Ectodermal cell (in vitro differentiated cells): ENCODE data around the gene CLASP1.

Source experiments
- H3K27ac ChIP-seq: 2 replicates; pipeline ENCODE4 v1.7.0; 2013; ENCODE audit warnings: mild to moderate bottlenecking, low read depth, low read length; ENCODE audit not compliant: insufficient read depth, poor library complexity, severe bottlenecking
- H3K27me3 ChIP-seq: 2 replicates; pipeline ENCODE4 v1.7.0; 2013; ENCODE audit warnings: mild to moderate bottlenecking, low read length; ENCODE audit not compliant: insufficient read depth, control insufficient read depth, poor library complexity, severe bottlenecking
- H3K36me3 ChIP-seq: one replicate; pipeline ENCODE4 v1.7.0; 2013; ENCODE audit warnings: low read length; ENCODE audit not compliant: control insufficient read depth, insufficient read depth
- H3K4me1 ChIP-seq: one replicate; pipeline ENCODE4 v1.7.0; 2013; ENCODE audit warnings: low read length; ENCODE audit not compliant: control insufficient read depth, insufficient read depth
- H3K4me3 ChIP-seq: 2 replicates; pipeline ENCODE4 v1.7.0; 2013; ENCODE audit warnings: low read depth, low read length, control low read depth; ENCODE audit not compliant: insufficient read depth
- H3K9me3 ChIP-seq: 2 replicates; pipeline ENCODE4 v1.7.0; 2013; ENCODE audit warnings: mild to moderate bottlenecking, low read length, moderate library complexity; ENCODE audit not compliant: control insufficient read depth
- WGBS, 2 experiments: methylation state at CpG; one replicate each; pipeline ENCODE4 v1.1.7; 2013; ENCODE audit warnings: missing lambda C conversion rate in 2 of 2; 5-methylcytosine and 5-hydroxymethylcytosine counted together

CLASP1 gene

DNA sequence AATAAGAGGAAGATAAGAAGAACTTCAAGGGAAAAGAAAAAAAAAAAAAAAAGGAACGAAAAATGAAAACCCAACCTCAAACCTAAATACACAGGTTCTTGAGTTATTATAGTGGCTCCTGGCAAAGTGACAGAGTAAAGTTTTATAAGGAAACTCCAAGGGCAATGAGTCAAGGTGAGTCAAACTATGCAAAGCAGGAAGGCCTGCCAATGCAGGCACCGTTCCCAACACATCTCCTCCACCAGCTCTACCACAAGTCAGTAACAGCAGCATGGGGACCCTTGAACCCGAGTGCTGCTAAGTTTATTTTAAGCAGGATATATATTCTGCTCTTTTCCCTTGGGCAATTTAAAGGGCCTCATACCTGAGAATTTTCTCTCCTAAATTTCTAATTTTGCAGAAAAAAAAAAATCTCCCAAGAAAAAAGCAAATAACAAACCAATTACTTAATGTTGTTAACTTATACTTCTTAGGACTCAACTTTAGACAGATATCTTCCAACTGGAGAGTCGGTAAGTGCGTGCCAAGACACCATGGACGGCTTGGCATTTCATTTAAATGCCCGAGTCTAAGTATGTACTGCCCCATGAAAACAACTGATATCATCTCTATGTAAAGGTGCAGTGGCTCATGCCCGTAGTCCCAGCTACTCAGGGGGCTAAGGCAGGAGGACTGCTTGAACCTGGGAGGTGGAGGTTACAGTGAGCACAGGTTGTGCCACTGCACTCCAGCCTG is 288.5 kb downstream of the CLASP1 start:
- H3K27ac ChIP-seq: no peak overlapping the region
- H3K4me3 ChIP-seq: no peak overlapping the region
- 92 to 96% methylated on average over 7 of the region's 8 CpGs for WGBS, 2 experiments
- no peaks in the 10 kb centered on the region for H3K4me1 ChIP-seq
- no peaks in the 10 kb centered on the region for H3K9me3 ChIP-seq
- H3K27me3 ChIP-seq: no peaks in the 10 kb centered on the region
- peaks cover 6% of the 10 kb centered on the region for H3K36me3 ChIP-seq

DNA sequence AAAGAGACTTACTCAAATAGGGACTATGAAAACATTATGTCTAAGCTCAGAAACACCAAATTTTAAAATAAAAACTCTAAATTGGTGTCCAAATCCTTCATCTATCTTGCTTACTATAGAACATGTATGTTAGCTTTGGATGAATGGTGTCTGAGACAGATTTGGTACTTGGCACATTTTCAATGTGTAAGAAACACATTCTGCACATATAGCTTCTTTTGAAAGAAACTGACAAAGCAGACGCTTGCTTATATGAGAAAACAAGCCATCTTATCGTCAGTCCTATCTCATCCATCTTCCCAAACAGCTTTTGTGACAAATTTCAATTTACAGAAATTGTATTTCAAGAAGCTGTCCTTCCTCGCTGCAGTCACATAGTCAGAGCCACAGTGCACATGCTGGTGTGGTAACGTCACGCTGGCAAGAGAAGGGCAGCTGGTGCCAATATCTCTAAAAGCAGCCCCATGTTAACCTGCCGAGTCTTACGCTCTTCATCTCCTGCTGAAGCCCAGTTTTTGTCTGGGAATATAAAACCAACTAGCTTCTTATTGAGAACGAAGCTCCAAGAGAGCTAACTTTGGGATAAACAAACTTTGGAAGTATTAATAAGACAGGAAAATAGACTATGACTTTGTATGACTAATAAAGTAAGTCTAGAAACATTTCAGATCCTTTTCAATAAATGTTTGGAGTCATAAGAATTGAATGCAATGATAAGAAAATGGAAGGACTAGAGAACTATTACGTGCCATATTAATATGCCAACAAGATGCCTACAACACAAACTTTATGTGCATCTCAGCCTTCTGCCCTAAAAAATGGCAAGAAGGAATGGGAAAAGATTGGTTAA is 289.3 kb downstream of the CLASP1 start:
- 96 to 97% methylated on average over 8 of the region's 9 CpGs for WGBS, 2 experiments
- Histone ChIP-seq H3K27me3 (no peaks in the 10 kb centered on the region), H3K4me1 (no peaks in the 10 kb centered on the region), H3K36me3 (peaks cover 6% of the 10 kb centered on the region), H3K9me3 (no peaks in the 10 kb centered on the region), H3K27ac (no peak overlapping the region), H3K4me3 (no peak overlapping the region)

DNA sequence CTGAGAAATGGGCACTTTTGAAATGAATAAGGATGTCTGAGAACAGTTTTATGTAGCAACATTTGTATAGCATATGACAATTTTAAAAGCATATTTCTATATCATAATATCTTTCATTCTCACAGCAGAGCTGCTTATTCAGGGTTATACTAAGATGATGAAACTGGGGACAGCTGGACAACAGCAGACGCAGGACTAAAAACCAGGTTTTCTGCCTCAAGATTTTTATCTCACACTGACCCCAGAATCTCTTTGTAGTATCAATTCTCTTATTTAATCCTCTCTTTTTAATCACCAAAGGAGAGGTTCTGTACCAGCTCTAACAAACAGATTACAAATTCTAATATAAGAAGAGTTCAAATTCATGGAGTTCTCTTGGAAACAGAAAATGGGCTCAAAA is 290.1 kb downstream of the CLASP1 start:
- no peaks in the 10 kb centered on the region for H3K4me1 ChIP-seq
- H3K4me3 ChIP-seq: no peak overlapping the region
- no peaks in the 10 kb centered on the region for H3K27me3 ChIP-seq
- H3K27ac ChIP-seq: no peak overlapping the region
- peaks cover 3% of the 10 kb centered on the region for H3K36me3 ChIP-seq
- WGBS, 2 experiments: 93 to 94% methylated on average over 1 of the region's 1 CpG
- no peaks in the 10 kb centered on the region for H3K9me3 ChIP-seq

DNA sequence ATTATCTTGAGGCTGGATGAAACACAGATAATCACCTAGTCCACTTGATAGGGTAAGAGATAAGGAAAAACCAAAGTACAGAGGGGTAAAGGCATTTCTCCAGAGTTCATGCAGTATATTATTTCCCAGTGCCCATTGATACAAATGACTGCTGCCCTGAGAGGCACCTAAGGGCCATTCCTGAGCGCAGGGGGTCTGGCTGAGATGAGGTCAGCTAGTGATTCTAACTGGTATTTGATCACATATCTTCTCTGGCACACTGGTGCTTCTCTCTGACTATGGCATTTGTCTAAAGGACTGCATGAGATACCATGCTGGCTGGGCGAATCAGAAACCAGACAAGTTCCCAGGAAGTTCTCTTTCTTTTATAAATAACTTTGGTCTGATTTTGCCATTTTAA is 291.0 kb downstream of the CLASP1 start:
- H3K4me1 ChIP-seq: no peaks in the 10 kb centered on the region
- no peaks in the 10 kb centered on the region for H3K9me3 ChIP-seq
- 87 to 90% methylated on average over 2 of the region's 2 CpGs for WGBS, 2 experiments
- no peak overlapping the region for H3K27ac ChIP-seq
- H3K4me3 ChIP-seq: no peak overlapping the region
- H3K27me3 ChIP-seq: no peaks in the 10 kb centered on the region
- peaks cover 1% of the 10 kb centered on the region for H3K36me3 ChIP-seq

DNA sequence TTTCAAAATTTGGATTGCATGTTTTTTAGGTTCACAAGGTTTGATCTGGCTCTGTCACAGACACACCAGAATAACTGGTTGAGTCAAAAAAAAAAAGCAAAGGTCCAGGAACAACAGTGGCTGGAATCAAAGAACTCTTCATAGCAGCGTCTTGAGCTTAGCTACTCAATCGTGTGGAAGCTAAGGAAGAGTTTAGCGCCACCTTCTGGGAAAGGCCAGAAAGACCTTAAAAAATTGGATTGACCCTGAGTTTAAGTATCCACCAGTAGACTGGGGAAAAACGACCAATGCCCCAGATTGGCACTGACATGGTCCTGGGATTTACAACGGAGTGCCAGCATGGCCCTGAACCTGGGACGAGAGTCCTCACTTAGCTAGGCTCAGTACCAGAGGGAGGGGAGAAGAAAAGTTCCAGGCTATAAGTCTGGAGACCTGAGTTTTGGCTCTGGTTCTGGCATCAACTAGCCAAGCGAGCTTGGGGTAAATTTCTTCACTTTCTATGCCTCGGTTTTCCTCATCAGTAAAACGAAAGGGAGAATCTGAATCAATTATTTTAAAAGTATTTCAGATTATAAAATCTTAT is 293.1 kb downstream of the CLASP1 start:
- Histone ChIP-seq H3K4me3 (no peak overlapping the region), H3K36me3 (peaks cover 8% of the 10 kb centered on the region), H3K27me3 (no peaks in the 10 kb centered on the region), H3K27ac (no peak overlapping the region), H3K9me3 (no peaks in the 10 kb centered on the region), H3K4me1 (no peaks in the 10 kb centered on the region)
- 45 to 53% methylated on average over 8 to 9 of the region's 9 CpGs for WGBS, 2 experiments

DNA sequence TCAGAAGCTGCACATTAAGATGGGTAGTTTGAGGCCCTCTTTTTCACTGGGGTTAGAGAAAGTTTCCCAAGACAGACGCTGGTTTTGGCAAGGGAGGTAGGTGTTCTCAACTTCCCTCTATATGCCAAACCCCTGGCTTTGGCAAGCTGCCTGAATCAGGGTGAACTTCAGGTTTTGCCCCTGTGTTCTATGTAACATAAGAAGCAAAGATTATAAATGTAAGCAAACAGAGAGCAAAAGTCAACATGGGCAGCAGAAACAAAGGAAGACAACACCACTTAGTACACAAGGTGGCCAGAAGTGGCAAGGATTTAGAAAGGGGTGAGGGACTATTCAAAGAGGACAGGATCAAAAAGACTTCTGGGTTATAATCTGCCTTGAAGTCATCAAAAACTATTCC is 293.8 kb downstream of the CLASP1 start:
- no peak overlapping the region for H3K27ac ChIP-seq
- peaks cover 8% of the 10 kb centered on the region for H3K36me3 ChIP-seq
- no peaks in the 10 kb centered on the region for H3K4me1 ChIP-seq
- no peaks in the 10 kb centered on the region for H3K27me3 ChIP-seq
- no peak overlapping the region for H3K4me3 ChIP-seq
- WGBS, 2 experiments: 86 to 100% methylated on average over 1 of the region's 1 CpG
- no peaks in the 10 kb centered on the region for H3K9me3 ChIP-seq

DNA sequence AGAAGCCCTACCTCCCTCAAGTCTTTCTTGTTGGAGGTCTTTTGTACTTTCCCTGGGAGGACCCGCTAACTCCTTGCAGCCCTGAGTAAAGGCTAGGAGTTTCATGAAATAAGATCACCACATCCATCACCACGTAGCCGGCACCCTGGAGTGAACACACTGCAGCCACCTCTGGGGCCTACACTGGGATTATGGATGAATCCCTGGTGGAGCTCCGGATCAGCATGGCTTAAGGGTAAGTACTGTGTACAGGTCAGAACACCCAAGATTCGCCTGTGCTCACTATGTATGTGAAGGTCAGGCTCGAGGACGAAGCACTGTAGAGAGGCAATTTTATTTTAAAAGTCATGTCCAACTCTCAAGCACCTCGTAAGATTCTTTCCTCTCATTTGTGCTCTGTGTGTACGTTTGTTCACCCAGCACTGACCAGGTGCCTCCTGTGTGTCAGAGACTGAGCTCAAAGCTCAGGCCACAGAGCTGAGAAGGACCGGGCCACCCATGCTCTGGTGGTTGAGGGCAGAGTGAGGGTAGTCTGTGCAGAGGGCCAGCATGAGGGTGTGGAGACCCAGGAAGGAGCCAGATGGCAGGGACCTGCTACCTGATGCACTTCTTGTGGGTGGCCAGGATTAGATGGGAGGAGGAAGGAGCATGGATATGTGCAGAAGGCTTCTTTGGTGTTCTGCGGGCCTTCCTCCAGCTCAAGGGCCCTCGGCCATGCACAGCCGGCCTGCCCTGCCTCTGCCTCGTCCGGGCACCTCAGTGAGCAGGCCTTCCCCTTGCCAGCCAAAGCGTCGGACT is 297.5 kb downstream of the CLASP1 start:
- 93 to 95% methylated on average over 17 of the region's 17 CpGs for WGBS, 2 experiments

DNA sequence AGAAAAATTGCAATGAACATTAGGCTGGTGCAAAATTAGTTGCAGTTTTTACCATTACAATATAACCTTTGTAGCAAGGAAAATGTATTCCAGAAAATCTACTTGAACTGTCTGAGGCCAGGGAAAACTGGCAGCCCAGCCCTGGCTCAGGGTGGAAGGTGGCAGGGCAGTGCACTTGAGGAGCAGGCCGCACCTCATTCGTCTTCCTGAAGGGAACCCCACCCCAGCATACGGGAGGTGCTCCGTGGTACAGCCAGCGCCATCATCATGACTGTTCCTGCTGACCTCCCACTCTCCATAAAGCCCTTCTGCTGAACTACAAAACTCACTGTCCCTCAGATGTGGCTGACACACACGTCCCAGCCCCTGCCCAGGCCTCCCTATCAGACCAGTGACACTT is 298.4 kb downstream of the CLASP1 start:
- WGBS, 2 experiments: 93 to 95% methylated on average over 6 of the region's 6 CpGs
- H3K4me1 ChIP-seq: no peaks in the 10 kb centered on the region
- H3K27ac ChIP-seq: no peak overlapping the region
- H3K4me3 ChIP-seq: no peak overlapping the region
- peaks cover 31% of the 10 kb centered on the region for H3K36me3 ChIP-seq
- no peaks in the 10 kb centered on the region for H3K27me3 ChIP-seq
- no peaks in the 10 kb centered on the region for H3K9me3 ChIP-seq

More for the DNA sequence above, 297.5 kb downstream of the CLASP1 start:
- Histone ChIP-seq H3K27me3 (no peaks in the 10 kb centered on the region), H3K9me3 (no peaks in the 10 kb centered on the region), H3K36me3 (peaks cover 25% of the 10 kb centered on the region), H3K4me3 (no peak overlapping the region), H3K27ac (no peak overlapping the region), H3K4me1 (no peaks in the 10 kb centered on the region)

DNA sequence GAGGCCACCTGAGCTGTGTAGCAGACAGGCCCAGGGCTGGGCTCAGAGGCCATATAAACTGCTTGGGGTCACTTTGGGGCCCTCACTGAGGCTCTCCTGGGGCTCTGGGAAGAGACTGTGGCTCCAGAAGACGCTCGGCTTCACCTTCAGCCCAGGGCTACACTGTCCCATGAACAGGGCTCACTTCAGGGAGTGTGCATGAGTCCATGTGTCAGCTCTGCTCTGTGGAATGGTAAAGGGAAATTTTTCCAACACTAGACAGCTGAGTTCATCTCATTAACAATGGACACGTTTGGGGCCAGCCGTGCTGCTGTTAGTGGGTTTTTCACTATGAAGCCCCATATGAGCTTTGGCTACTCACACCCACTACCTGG is 298.9 kb downstream of the CLASP1 start:
- Histone ChIP-seq H3K4me1 (no peaks in the 10 kb centered on the region), H3K9me3 (no peaks in the 10 kb centered on the region), H3K36me3 (peaks cover 36% of the 10 kb centered on the region), H3K27me3 (no peaks in the 10 kb centered on the region), H3K4me3 (no peak overlapping the region), H3K27ac (no peak overlapping the region)
- WGBS, 2 experiments: 90 to 96% methylated on average over 4 of the region's 4 CpGs
